K562 (cell line): ENCODE measurements around the gene GAK. TPM values are rescaled to one million over a fixed set of nuclear protein-coding genes. Genes with fewer than 3 reads are reported as not detected.

Experiments used
- ATAC-seq: fragments of 200-7000 bp; cut with Tn5 transposase; 3 replicates; pipeline ENCODE4 v1.9.1; 2020; ENCODE audit warnings: moderate library complexity
- BruUV-seq: library from RNA; stranded (reverse); fragments of 400-500 nt; replicated peaks from 2 replicates; lab custom pipeline; 2021; lab: Mats Ljungman, UMichigan
- CTCF ChIA-PET: fragments of 300-600 bp; formaldehyde crosslinking; extraction: SDS; loops from one replicate; lab custom pipeline; 2021; ENCODE audit warnings: low intra/inter-chr PET ratio; lab: Yijun Ruan, JAX
- POLR2A ChIA-PET: fragments of 300-600, 350-650 bp; sonication (Branson Sonifier 250); formaldehyde crosslinking; extraction: SDS; loops from one replicate; lab custom pipeline; 2021; ENCODE audit warnings: antibody characterized with exemption, inconsistent platforms; lab: Yijun Ruan, JAX
- DNase-seq, 4 experiments: peaks; one replicate each; pipeline versions ENCODE4 v3.0.0 to v3.0.0-alpha.2; 2011 to 2018; ENCODE audit warnings: low spot score in 3 of 4, mixed read lengths in 3 of 4; ENCODE audit errors: extremely low read depth in 1 of 4
- FAIRE-seq: peaks from 2 replicates; lab custom pipeline; 2011; peaks lifted over from hg19 to GRCh38; lab: Jason Lieb, UNC
- H2AFZ ChIP-seq: 2 replicates; pipeline ENCODE4 v1.6.0; 2011; ENCODE audit warnings: low read depth, low read length, control low read depth, inconsistent platforms
- H3K27ac ChIP-seq: fragments of 200-600 bp; 3 replicates; pipeline ENCODE4 v1.8.0; 2011; ENCODE audit warnings: low read depth, mild to moderate bottlenecking, control low read depth, inconsistent platforms, low read length, moderate library complexity, mixed read lengths; ENCODE audit errors: extremely low read depth
- H3K27me3 ChIP-seq, 2 experiments: fragments of 300-600 bp in 1 of 2; 2 replicates in 1 of 2; 3 replicates in 1 of 2; pipeline versions ENCODE4 v1.6.0 to v1.8.0; 2011; ENCODE audit warnings: inconsistent platforms in 2 of 2, low read length in 2 of 2, mild to moderate bottlenecking in 1 of 2, mixed read lengths in 1 of 2, moderate library complexity in 1 of 2; ENCODE audit not compliant: control insufficient read depth in 2 of 2, insufficient read depth in 2 of 2
- H3K36me3 ChIP-seq: fragments of 300-600 bp; 3 replicates; pipeline ENCODE4 v1.8.0; 2011; ENCODE audit warnings: mild to moderate bottlenecking, low read length, inconsistent platforms; ENCODE audit not compliant: control insufficient read depth, insufficient read depth
- H3K4me1 ChIP-seq, 2 experiments: fragments of 200-600 bp in 1 of 2; replicated peaks in 1 of 2; 2 replicates in 1 of 2; 3 replicates in 1 of 2; pipeline versions ENCODE4 v1.5.1 to v1.8.0; 2011; ENCODE audit warnings: inconsistent platforms in 2 of 2, low read length in 2 of 2, mild to moderate bottlenecking in 1 of 2, mixed read lengths in 1 of 2, moderate library complexity in 1 of 2; ENCODE audit not compliant: control insufficient read depth in 2 of 2, insufficient read depth in 2 of 2
- H3K4me2 ChIP-seq: 2 replicates; pipeline ENCODE4 v1.6.1; 2011; ENCODE audit warnings: low read length, control low read depth, inconsistent platforms, mixed read lengths; ENCODE audit not compliant: insufficient read depth
- H3K4me3 ChIP-seq: fragments of 200-600 bp; sonication (generic), shearing (Covaris generic); 2 replicates; pipeline ENCODE4 v1.5.1; 2016; ENCODE audit warnings: control low read depth, inconsistent platforms
- H3K79me2 ChIP-seq: fragments of 200-600 bp; 3 replicates; pipeline ENCODE4 v1.8.0; 2011; ENCODE audit warnings: low read length, inconsistent platforms; ENCODE audit not compliant: control insufficient read depth, insufficient read depth
- H3K9ac ChIP-seq, 2 experiments: 2 replicates each; pipeline versions ENCODE4 v1.6.0 to v1.6.1; 2011; ENCODE audit warnings: low read depth in 2 of 2, low read length in 2 of 2, control low read depth in 1 of 2, inconsistent platforms in 1 of 2, mild to moderate bottlenecking in 1 of 2, mixed read lengths in 1 of 2; ENCODE audit not compliant: insufficient read depth in 1 of 2
- H3K9me1 ChIP-seq: one replicate; pipeline ENCODE4 v1.6.0; 2011; ENCODE audit warnings: inconsistent platforms, mild to moderate bottlenecking, low read length, moderate library complexity; ENCODE audit not compliant: control insufficient read depth, insufficient read depth
- H3K9me3 ChIP-seq: replicated peaks from 2 replicates; pipeline ENCODE4 v1.5.1; 2011; ENCODE audit warnings: low read depth, low read length, inconsistent platforms; ENCODE audit not compliant: control insufficient read depth, insufficient read depth
- H4K20me1 ChIP-seq: replicated peaks from 2 replicates; pipeline ENCODE4 v1.6.1; 2011; ENCODE audit warnings: low read length, inconsistent platforms, mixed read lengths; ENCODE audit not compliant: control insufficient read depth, insufficient read depth
- HDAC3 ChIP-seq: fragments of 450-650 bp; IDR thresholded peaks from 2 replicates; pipeline ENCODE4 v1.6.1; 2018; ENCODE audit warnings: borderline replicate concordance, mild to moderate bottlenecking, moderate library complexity; ENCODE audit not compliant: partially characterized antibody
- RFX7 ChIP-seq: fragments of 250-450 bp; sonication (Bioruptor Pico); IDR thresholded peaks from 2 replicates; pipeline ENCODE4 v1.5.1; 2021; ENCODE audit warnings: mild to moderate bottlenecking
- WGBS: fragments of 100-300 bp; shearing (Covaris generic); methylation state at CpG from one replicate; pipeline ENCODE4 v1.1.6; 2016; ENCODE audit warnings: low coverage, mixed read lengths; ENCODE audit not compliant: insufficient coverage; ENCODE audit errors: missing lambda C conversion rate; 5-methylcytosine and 5-hydroxymethylcytosine counted together
- in situ Hi-C: fragments of 300-500 bp; cut with MboI; formaldehyde crosslinking; loops from 4 replicates; pipeline ENCODE4 v1.15.0; 2018; ENCODE audit warnings: inconsistent platforms, mixed read lengths
- intact Hi-C: fragments of 100-400 bp; cut with micrococcal nuclease; formaldehyde crosslinking; loops from 2 replicates; pipeline ENCODE4 v1.14.2; 2022
- polyA plus RNA-seq, 8 experiments: library from polyadenylated mRNA; depleted of rRNA in 4 of 8; stranded (reverse) in 5 of 8; unstranded in 3 of 8; fragments of >200 nt; fragmentation: Nextera tagmentation in 2 of 8; fragmentation: Illumina TruSeq in 1 of 8; extraction: Ambion mirVana in 2 of 8; extraction: Trizol in 1 of 8; gene quantifications; 2 replicates each; pipeline versions ENCODE4 v1.2.1 to v1.2.3, GENCODE V29; 2011 to 2014; ENCODE audit warnings: inconsistent platforms in 1 of 8, missing spikeins in 1 of 8
- total RNA-seq, 7 experiments: library from RNA; depleted of rRNA in 6 of 7; stranded (reverse); fragments of >200 nt in 6 of 7; fragmentation: Illumina TruSeq in 2 of 7; extraction: Trizol in 2 of 7; gene quantifications; 2 replicates each; pipeline versions ENCODE4 v1.2.1 to v1.2.3, GENCODE V29; 2011 to 2021; ENCODE audit warnings: low replicate concordance in 1 of 7

Gene GAK
- total and polyA plus RNA-seq, 9 of the 15 experiments (the other 6 are each of a cell fraction or from before 2014, with no cell fraction given): 1.3 to 102 (median 16.2) TPM

- Histone ChIP-seq H3K9me3 (no peaks in the 10 kb centered on the region), H3K27ac (0 out of 3 replicates have a peak overlapping the region, but pooled peaks have one; percentile 18), H3K36me3 (peaks cover 22% of the 10 kb centered on the region; the same call in 2 of the 3 replicates), H3K4me1 (peaks cover 20 to 26% of the 10 kb centered on the region in 2 experiments), H3K4me2 (no peak overlapping the region), H3K79me2 (peaks cover 85% of the 10 kb centered on the region), H3K27me3 (no peaks in the 10 kb centered on the region), H4K20me1 (peaks cover 29% of the 10 kb centered on the region), H2AFZ (no peak overlapping the region), H3K9ac (peak overlapping the region in 1 of 2 experiments; percentile 72; a peak in 1 of 4 replicates), H3K9me1 (no peaks in the 10 kb centered on the region), H3K4me3 (no peak overlapping the region)
- intact Hi-C loops: no loop called here
- FAIRE-seq: no peak
- in situ Hi-C loops: no loop called here
- ChIA-PET POLR2A (interaction anchor here (0.6 to 0.8 kb wide), 2 partner anchors 13 to 159 kb away, joined by 3 read pairs; no protein-coding TSS in a partner anchor), CTCF (no interaction called here)
- DNase-seq: no peak
- TF ChIP-seq HDAC3: no peak
- no peak for TF ChIP-seq RFX7 (CRISPR knock-in tag)
- 62% methylated on average over 9 of the region's 9 CpGs for WGBS
- no TSS peak for BruUV-seq
- ATAC-seq: peak; percentile 8; the same call in 2 of the 3 replicates
Observed at GRCh38 chr4:925171-925570, 6.9 kb downstream of the GAK start.
